DOHH2 (cell line): ENCODE data around the gene SDCBP2.

Experiments used
- H3F3A ChIP-seq: fragments of 200-600 bp; sonication (generic), shearing (Covaris generic); 2 replicates; pipeline ENCODE4 v1.6.0; 2016; ENCODE audit warnings: antibody characterized with exemption, mild to moderate bottlenecking; ENCODE audit not compliant: control insufficient read depth, insufficient read depth
- H3K27ac ChIP-seq: fragments of 200-600 bp; sonication (generic); 2 replicates; pipeline ENCODE4 v1.5.1; 2014; ENCODE audit warnings: low read depth, mild to moderate bottlenecking, low read length, moderate library complexity
- H3K27me3 ChIP-seq: fragments of 200-600 bp; sonication (generic); 2 replicates; pipeline ENCODE4 v1.6.1; 2014; ENCODE audit warnings: mild to moderate bottlenecking, low read length, mixed read lengths; ENCODE audit not compliant: control insufficient read depth
- H3K36me3 ChIP-seq: fragments of 200-600 bp; sonication (generic); 2 replicates; pipeline ENCODE4 v1.6.1; 2014; ENCODE audit warnings: mild to moderate bottlenecking, low read length, moderate library complexity, mixed read lengths; ENCODE audit not compliant: control insufficient read depth
- H3K4me1 ChIP-seq: fragments of 200-600 bp; sonication (generic); 2 replicates; pipeline ENCODE4 v1.6.1; 2014; ENCODE audit warnings: mild to moderate bottlenecking, low read length, mixed read lengths; ENCODE audit not compliant: control insufficient read depth
- H3K4me2 ChIP-seq: fragments of 200-600 bp; sonication (generic); 2 replicates; pipeline ENCODE4 v1.6.0; 2014; ENCODE audit warnings: mild to moderate bottlenecking, low read length, moderate library complexity
- H3K4me3 ChIP-seq: fragments of 200-600 bp; sonication (generic); 2 replicates; pipeline ENCODE4 v1.5.1; 2014; ENCODE audit warnings: mild to moderate bottlenecking, low read length, mixed read lengths
- H3K79me2 ChIP-seq: fragments of 200-600 bp; sonication (generic); 2 replicates; pipeline ENCODE4 v1.6.1; 2014; ENCODE audit warnings: mild to moderate bottlenecking, low read length, mixed read lengths; ENCODE audit not compliant: control insufficient read depth
- H3K9me2 ChIP-seq: fragments of 200-600 bp; sonication (generic); replicated peaks from 2 replicates; pipeline ENCODE4 v1.6.1; 2014; ENCODE audit warnings: mild to moderate bottlenecking, low read length, mixed read lengths; ENCODE audit not compliant: control insufficient read depth
- H3K9me3 ChIP-seq: fragments of 200-600 bp; sonication (generic); 2 replicates; pipeline ENCODE4 v1.6.1; 2014; ENCODE audit warnings: antibody characterized with exemption, low read length, mixed read lengths; ENCODE audit not compliant: control insufficient read depth, insufficient read depth
- H4K20me1 ChIP-seq: fragments of 200-600 bp; sonication (generic); 2 replicates; pipeline ENCODE4 v1.6.0; 2014; ENCODE audit warnings: low read depth, mild to moderate bottlenecking, antibody characterized with exemption, low read length, moderate library complexity; ENCODE audit not compliant: control insufficient read depth, insufficient read depth
- CTCF ChIP-seq: fragments of 200-600 bp; sonication (generic); IDR thresholded peaks from one replicate; pipeline ENCODE4 v1.5.1; 2014; ENCODE audit warnings: antibody characterized with exemption, mild to moderate bottlenecking, low read depth, low read length; ENCODE audit not compliant: poor library complexity, severe bottlenecking
- EZH2phosphoT487 ChIP-seq: fragments of 200-600 bp; sonication (generic); IDR thresholded peaks from 2 replicates; pipeline ENCODE4 v1.6.1; 2017; ENCODE audit warnings: borderline replicate concordance, mild to moderate bottlenecking, antibody characterized with exemption, low read length, moderate library complexity, mixed read lengths

Gene SDCBP2

DNA sequence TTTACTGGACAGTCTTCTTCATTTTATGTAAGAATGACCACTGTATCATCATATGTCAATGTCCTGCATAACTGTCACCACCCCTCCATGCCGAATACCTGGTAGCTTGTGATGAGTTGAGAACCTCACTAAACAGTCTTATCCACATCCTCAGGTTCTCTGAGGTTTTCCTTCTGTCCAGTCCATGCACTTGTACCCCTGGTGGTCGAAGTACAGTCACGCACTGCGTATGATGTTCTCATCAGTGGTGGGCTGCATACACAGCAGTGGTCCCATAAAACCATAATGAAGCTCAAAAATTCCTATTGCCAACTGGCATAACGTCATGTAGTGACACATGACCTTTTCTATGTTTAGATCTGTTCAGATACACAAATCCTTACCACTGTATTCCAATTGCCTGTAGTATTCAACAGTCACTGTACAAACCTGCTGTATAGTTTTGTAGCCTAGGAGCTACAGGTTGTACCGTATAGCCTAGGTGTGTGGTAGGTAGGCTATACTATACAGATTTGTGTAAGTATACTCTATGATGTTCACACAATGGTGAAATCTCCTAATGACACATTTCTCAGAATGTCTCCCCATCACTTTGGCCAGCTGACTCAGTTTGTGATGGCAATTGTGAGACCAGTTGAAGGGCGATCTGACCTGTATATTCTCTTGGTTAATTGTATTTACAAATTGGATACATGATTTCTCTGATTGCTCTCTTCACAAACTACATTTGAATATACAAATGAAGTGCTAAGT, 31.3 kb upstream of the SDCBP2 start:
- TF ChIP-seq CTCF (no peak), EZH2phosphoT487 (no peak)
- H3F3A ChIP-seq = 0 out of 2 replicates have a peak, but pooled peaks cover 3% of the 10 kb centered on the region
- no peaks in the 10 kb centered on the region for H4K20me1 ChIP-seq
- no peaks in the 10 kb centered on the region for H3K9me2 ChIP-seq
- H3K79me2 ChIP-seq = peaks cover 4% of the 10 kb centered on the region; the same call in 1 of the 2 replicates
- H3K9me3 ChIP-seq = no peaks in the 10 kb centered on the region
- H3K4me3 ChIP-seq = no peak overlapping the region
- H3K4me1 ChIP-seq = peaks cover 5% of the 10 kb centered on the region
- no peak overlapping the region for H3K27ac ChIP-seq
- H3K4me2 ChIP-seq = no peak overlapping the region
- no peaks in the 10 kb centered on the region for H3K27me3 ChIP-seq
- peaks cover 34% of the 10 kb centered on the region for H3K36me3 ChIP-seq

- Histone ChIP-seq H3K27ac (no peak overlapping the region), H3K36me3 (peaks cover 43% of the 10 kb centered on the region), H3K27me3 (no peaks in the 10 kb centered on the region), H3K4me2 (no peak overlapping the region), H3F3A (no peaks in the 10 kb centered on the region), H4K20me1 (no peaks in the 10 kb centered on the region), H3K4me1 (no peaks in the 10 kb centered on the region), H3K79me2 (peaks cover 4% of the 10 kb centered on the region; the same call in 1 of the 2 replicates), H3K4me3 (no peak overlapping the region), H3K9me3 (no peaks in the 10 kb centered on the region), H3K9me2 (no peaks in the 10 kb centered on the region)
- TF ChIP-seq CTCF (no peak), EZH2phosphoT487 (no peak)
Measured at GRCh38 chr20:1357921-1358671, 29.2 kb upstream of the SDCBP2 start.

DNA sequence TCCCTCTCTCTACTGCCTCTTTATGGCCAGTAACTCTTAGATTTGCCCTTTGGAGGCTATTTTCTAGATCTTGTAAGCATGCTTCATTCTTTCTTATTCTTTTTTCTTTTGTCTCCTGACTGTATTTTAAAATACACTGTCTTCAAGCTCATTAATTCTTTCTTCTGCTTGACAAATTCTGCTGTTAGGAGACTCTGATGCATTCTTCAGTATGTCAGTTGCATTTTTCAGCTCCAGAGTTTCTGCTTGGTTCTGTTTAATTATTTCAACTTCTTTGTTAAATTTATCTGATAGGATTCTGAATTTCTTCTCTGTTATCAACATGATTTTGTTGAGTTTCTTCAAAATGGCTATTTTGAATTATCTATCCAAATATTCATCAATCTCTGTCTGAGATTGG, 25.0 kb upstream of the SDCBP2 start:
- Histone ChIP-seq H3K9me3 (no peaks in the 10 kb centered on the region), H3K4me3 (no peak overlapping the region), H3K79me2 (peaks cover 4% of the 10 kb centered on the region; the same call in 1 of the 2 replicates), H3K4me1 (no peaks in the 10 kb centered on the region), H3F3A (no peaks in the 10 kb centered on the region), H3K9me2 (no peaks in the 10 kb centered on the region), H3K27ac (no peak overlapping the region), H3K36me3 (peaks cover 16% of the 10 kb centered on the region), H4K20me1 (no peaks in the 10 kb centered on the region), H3K4me2 (no peak overlapping the region), H3K27me3 (no peaks in the 10 kb centered on the region)
- TF ChIP-seq CTCF = no peak
- TF ChIP-seq EZH2phosphoT487 = no peak
